DND-41 (cell line): ENCODE data around the gene GPC4.

ENCODE experiments used
- ATAC-seq: fragments of 200-7000 bp; cut with Tn5 transposase; 3 replicates; pipeline ENCODE4 v1.9.1; 2021; ENCODE audit warnings: low read depth; ENCODE audit not compliant: insufficient read depth
- DNase-seq: peaks from one replicate; pipeline ENCODE4 v3.0.0-alpha.2; 2020
- H2AFZ ChIP-seq: 2 replicates; pipeline ENCODE4 v1.6.0; 2012; ENCODE audit warnings: low read depth, low read length
- H3K27ac ChIP-seq: 2 replicates; pipeline ENCODE4 v1.5.1; 2012; ENCODE audit warnings: low read length, inconsistent platforms
- H3K27me3 ChIP-seq: fragments of 200-600 bp; sonication (generic); 2 replicates; pipeline ENCODE4 v1.6.0; 2012; ENCODE audit warnings: low read length, mild to moderate bottlenecking, inconsistent platforms; ENCODE audit not compliant: insufficient read depth, poor library complexity
- H3K36me3 ChIP-seq: 2 replicates; pipeline ENCODE4 v1.5.1; 2012; ENCODE audit warnings: low read length, inconsistent platforms; ENCODE audit not compliant: insufficient read depth
- H3K4me1 ChIP-seq: 2 replicates; pipeline ENCODE4 v1.5.1; 2012; ENCODE audit warnings: mild to moderate bottlenecking, low read length; ENCODE audit not compliant: insufficient read depth
- H3K4me2 ChIP-seq: 2 replicates; pipeline ENCODE4 v1.6.0; 2012; ENCODE audit warnings: mild to moderate bottlenecking, moderate library complexity, low read length, inconsistent platforms; ENCODE audit not compliant: insufficient read depth
- H3K4me3 ChIP-seq, 2 experiments: fragments of 200-600 bp in 1 of 2; shearing (Covaris generic) in 1 of 2; 2 replicates each; pipeline ENCODE4 v1.5.1; 2012 to 2016; ENCODE audit warnings: inconsistent platforms in 2 of 2, low read length in 2 of 2, mild to moderate bottlenecking in 2 of 2, low read depth in 1 of 2, moderate library complexity in 1 of 2
- H3K79me2 ChIP-seq: 2 replicates; pipeline ENCODE4 v1.6.0; 2012; ENCODE audit warnings: low read length, inconsistent platforms; ENCODE audit not compliant: insufficient read depth
- H3K9ac ChIP-seq: 2 replicates; pipeline ENCODE4 v1.6.0; 2012; ENCODE audit warnings: low read depth, mild to moderate bottlenecking, inconsistent platforms, low read length, moderate library complexity
- H3K9me3 ChIP-seq: 2 replicates; pipeline ENCODE4 v1.5.1; 2012; ENCODE audit warnings: low read length, moderate library complexity, mild to moderate bottlenecking, inconsistent platforms; ENCODE audit not compliant: insufficient read depth, severe bottlenecking
- H4K20me1 ChIP-seq: 2 replicates; pipeline ENCODE4 v1.6.0; 2012; ENCODE audit warnings: low read length; ENCODE audit not compliant: insufficient read depth
- CTCF ChIP-seq: IDR thresholded peaks from 2 replicates; pipeline ENCODE4 v1.5.1; 2012; ENCODE audit warnings: borderline replicate concordance, low read length, moderate library complexity, mild to moderate bottlenecking; ENCODE audit not compliant: poor library complexity, severe bottlenecking; ENCODE audit errors: extremely low read depth
- EZH2 ChIP-seq: IDR thresholded peaks from 3 replicates; pipeline ENCODE4 v1.6.1; 2012; ENCODE audit warnings: borderline replicate concordance, low read depth, mild to moderate bottlenecking, moderate library complexity, low read length, inconsistent platforms; ENCODE audit not compliant: severe bottlenecking

Gene GPC4

DNA sequence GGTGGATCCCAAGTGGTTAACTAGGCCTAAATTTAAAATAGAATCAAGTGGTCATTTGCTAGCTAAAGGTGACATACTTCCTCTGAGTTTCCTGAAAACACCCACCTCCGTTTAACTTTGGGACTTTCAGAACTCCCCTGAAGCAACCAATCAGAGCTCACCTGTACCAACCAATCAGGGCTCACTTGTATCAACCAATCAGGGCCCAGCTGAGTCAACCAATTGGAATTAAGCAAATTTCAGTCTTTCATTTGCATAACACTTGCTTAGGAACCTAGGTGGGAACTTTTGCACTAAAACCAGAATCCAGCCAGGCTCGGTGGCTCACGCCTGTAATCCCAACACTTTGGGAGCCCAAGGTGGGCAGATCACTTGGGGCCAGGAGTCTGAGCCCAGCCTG, 15.9 kb downstream of the GPC4 start:
- Histone ChIP-seq H2AFZ (no peak overlapping the region), H3K27ac (no peak overlapping the region), H3K4me2 (no peak overlapping the region), H3K4me3 (no peak overlapping the region), H3K79me2 (no peaks in the 10 kb centered on the region), H3K9ac (no peak overlapping the region), H3K9me3 (no peaks in the 10 kb centered on the region), H3K4me1 (peaks cover 22% of the 10 kb centered on the region), H3K36me3 (no peaks in the 10 kb centered on the region), H3K27me3 (no peaks in the 10 kb centered on the region), H4K20me1 (no peaks in the 10 kb centered on the region)
- ATAC-seq (no peak), DNase-seq (no peak)
- no peak for TF ChIP-seq CTCF

DNA sequence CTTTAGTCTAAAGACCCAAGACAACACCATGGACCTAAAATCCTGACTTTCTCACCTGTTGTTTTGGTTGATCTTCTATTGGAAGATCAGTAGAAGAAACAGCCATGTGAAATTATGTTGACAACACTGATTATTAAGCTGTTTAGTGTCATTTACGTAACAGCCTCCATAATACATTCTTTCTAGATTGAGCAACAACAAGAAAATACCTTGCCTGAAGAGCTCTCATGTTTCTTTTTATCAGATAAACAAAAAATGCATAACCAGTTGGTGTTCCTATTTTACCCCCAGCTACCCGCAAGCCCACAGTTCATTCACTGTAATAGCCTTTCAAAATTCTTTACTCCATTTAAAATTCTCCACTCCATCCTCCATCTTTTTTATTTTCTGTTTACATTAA, 20.5 kb downstream of the GPC4 start:
- H3K36me3 ChIP-seq: no peaks in the 10 kb centered on the region
- no peaks in the 10 kb centered on the region for H4K20me1 ChIP-seq
- no peak for TF ChIP-seq EZH2
- no peak for TF ChIP-seq CTCF
- no peaks in the 10 kb centered on the region for H3K79me2 ChIP-seq
- DNase-seq (no peak), ATAC-seq (no peak)
- no peaks in the 10 kb centered on the region for H3K9me3 ChIP-seq
- H3K4me2 ChIP-seq: no peak overlapping the region
- H3K27ac ChIP-seq: no peak overlapping the region
- H3K27me3 ChIP-seq: no peaks in the 10 kb centered on the region
- no peak overlapping the region for H3K9ac ChIP-seq
- H3K4me1 ChIP-seq: peaks cover 11% of the 10 kb centered on the region; the same call in 1 of the 2 replicates
- no peak overlapping the region for H2AFZ ChIP-seq
- no peak overlapping the region for H3K4me3 ChIP-seq

DNA sequence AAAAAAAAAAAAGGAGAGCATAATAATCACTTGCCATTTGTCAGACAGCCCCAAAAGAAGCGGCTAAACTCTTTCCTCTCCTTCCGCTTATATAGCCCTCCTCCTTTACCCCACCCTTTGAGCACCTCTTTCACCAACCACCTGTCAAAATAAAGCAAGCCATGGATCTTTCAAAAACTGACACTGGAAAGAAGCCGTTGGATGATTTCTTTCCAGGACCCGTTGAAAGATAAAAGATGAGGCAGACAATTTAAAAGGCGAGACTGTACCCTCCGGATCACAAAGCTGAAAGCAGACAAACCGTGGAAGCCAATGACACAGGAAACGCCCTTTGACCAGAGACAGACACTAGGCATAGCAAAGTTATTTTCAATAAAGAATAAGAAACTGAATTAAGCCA, 22.6 kb downstream of the GPC4 start:
- H3K27me3 ChIP-seq: no peaks in the 10 kb centered on the region
- H2AFZ ChIP-seq: no peak overlapping the region
- H3K27ac ChIP-seq: no peak overlapping the region
- TF ChIP-seq EZH2: no peak
- no peak for TF ChIP-seq CTCF
- H3K36me3 ChIP-seq: no peaks in the 10 kb centered on the region
- peaks cover 11% of the 10 kb centered on the region; the same call in 1 of the 2 replicates for H3K4me1 ChIP-seq
- H4K20me1 ChIP-seq: no peaks in the 10 kb centered on the region
- H3K79me2 ChIP-seq: no peaks in the 10 kb centered on the region
- no peak overlapping the region for H3K4me3 ChIP-seq
- no peaks in the 10 kb centered on the region for H3K9me3 ChIP-seq
- H3K9ac ChIP-seq: no peak overlapping the region
- no peak for DNase-seq
- no peak for ATAC-seq
- no peak overlapping the region for H3K4me2 ChIP-seq

GRCh38 chrX:133391111-133391510, 24.2 kb downstream of the GPC4 start:
- no peak overlapping the region for H3K9ac ChIP-seq
- no peak overlapping the region for H3K27ac ChIP-seq
- no peaks in the 10 kb centered on the region for H3K36me3 ChIP-seq
- no peak overlapping the region for H2AFZ ChIP-seq
- TF ChIP-seq CTCF (no peak), EZH2 (no peak)
- peaks cover 11% of the 10 kb centered on the region; the same call in 1 of the 2 replicates for H3K4me1 ChIP-seq
- ATAC-seq (no peak), DNase-seq (no peak)
- H3K4me3 ChIP-seq: no peak overlapping the region
- H3K79me2 ChIP-seq: no peaks in the 10 kb centered on the region
- no peaks in the 10 kb centered on the region for H4K20me1 ChIP-seq
- no peak overlapping the region for H3K4me2 ChIP-seq
- no peaks in the 10 kb centered on the region for H3K27me3 ChIP-seq
- H3K9me3 ChIP-seq: no peaks in the 10 kb centered on the region
